ENCODE data around the gene IDI2.
A peak's percentile ranks its signal among the peaks of the same experiment; 100 is the strongest.
"Not testable (repeated sequence)": the region's sequence is repeated elsewhere in the genome, so short reads cannot be mapped to it uniquely, and the experiment has no call there.

The IDI2 gene

GRCh38 chr10:1044964-1045363 lies 19.3 kb upstream of the IDI2 start:
- no peak for DNase-seq
- no peaks in the 10 kb centered on the region for H3K9me3 ChIP-seq
- no peak overlapping the region for H3K4me3 ChIP-seq
- H3K27ac ChIP-seq, result no peak overlapping the region
- no peaks in the 10 kb centered on the region for H3K27me3 ChIP-seq
- H3K36me3 ChIP-seq, result peaks cover 25 to 35% (median 33%) of the 10 kb centered on the region in 3 donors
- intact Hi-C loops (cut with DNase I; ENCODE audit: low total_unique reads), result no loop called here
- H3K4me1 ChIP-seq, result peaks cover 0 to 21% (median 10%) of the 10 kb centered on the region in 4 donors
- TF ChIP-seq CTCF (IDR thresholded peaks at IDR 0.05), result no peak

- peaks cover 0 to 17% (median 8%) of the 10 kb centered on the region in 4 donors for H3K4me1 ChIP-seq
- H3K27ac ChIP-seq, result peak overlapping the region in 1 of 2 donors; percentile 2
- H3K4me3 ChIP-seq, result no peak overlapping the region
- H3K36me3 ChIP-seq, result peaks cover 25 to 36% (median 35%) of the 10 kb centered on the region in 3 donors
- H3K27me3 ChIP-seq, result no peaks in the 10 kb centered on the region
- DNase-seq, result no peak
- intact Hi-C loops (cut with DNase I; ENCODE audit: low total_unique reads), result no loop called here
- no peaks in the 10 kb centered on the region for H3K9me3 ChIP-seq
- TF ChIP-seq CTCF (IDR thresholded peaks at IDR 0.05), result no peak
Measured at GRCh38 chr10:1044146-1044545, 18.5 kb upstream of the IDI2 start.

- H3K4me1 ChIP-seq, result peaks cover 0 to 17% (median 8%) of the 10 kb centered on the region in 4 donors
- H3K9me3 ChIP-seq, result no peaks in the 10 kb centered on the region
- peak overlapping the region in 1 of 2 donors; percentile 2 for H3K27ac ChIP-seq
- no peak for TF ChIP-seq CTCF (IDR thresholded peaks at IDR 0.05)
- H3K4me3 ChIP-seq, result no peak overlapping the region
- H3K36me3 ChIP-seq, result peaks cover 25 to 37% (median 35%) of the 10 kb centered on the region in 3 donors
- intact Hi-C loops (cut with DNase I; ENCODE audit: low total_unique reads), result no loop called here
- H3K27me3 ChIP-seq, result no peaks in the 10 kb centered on the region
- DNase-seq, result peak in 1 of 2 donors; percentile 49
Measured at GRCh38 chr10:1043532-1043995, 17.9 kb upstream of the IDI2 start.

- no peak for DNase-seq
- Histone ChIP-seq H3K27me3 (no peaks in the 10 kb centered on the region), H3K36me3 (peaks cover 31 to 54% (median 35%) of the 10 kb centered on the region in 3 donors), H3K4me1 (peaks cover 0 to 9% (median 4%) of the 10 kb centered on the region in 4 donors), H3K4me3 (no peak overlapping the region), H3K27ac (no peak overlapping the region), H3K9me3 (no peaks in the 10 kb centered on the region)
- TF ChIP-seq CTCF (IDR thresholded peaks at IDR 0.05), result no peak
- intact Hi-C loops (cut with DNase I; ENCODE audit: low total_unique reads), result no loop called here
Measured at GRCh38 chr10:1041514-1041913, 15.9 kb upstream of the IDI2 start.

DNA sequence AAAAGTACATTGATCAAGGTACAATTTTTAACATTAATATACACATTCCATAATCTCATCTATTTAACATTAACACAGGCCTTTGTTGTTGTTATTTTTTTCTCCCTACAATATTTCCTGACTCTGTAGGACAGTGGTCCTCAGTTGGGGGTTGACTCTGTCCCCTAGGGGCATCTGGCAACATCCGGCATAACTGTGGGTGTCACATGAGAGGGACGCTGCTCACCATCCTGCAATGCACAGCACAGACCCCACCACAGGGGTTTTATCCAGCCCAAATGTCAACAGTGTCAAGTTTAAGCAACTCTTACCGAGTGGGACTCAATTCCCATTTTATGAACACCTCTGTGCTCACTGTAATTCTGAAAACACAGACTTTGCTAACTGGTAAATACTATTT lies 14.5 kb upstream of the IDI2 start:
- peaks cover 0 to 9% (median 4%) of the 10 kb centered on the region in 4 donors for H3K4me1 ChIP-seq
- TF ChIP-seq CTCF (IDR thresholded peaks at IDR 0.05), result no peak
- no peak for DNase-seq
- H3K4me3 ChIP-seq, result no peak overlapping the region
- peaks cover 31 to 54% (median 35%) of the 10 kb centered on the region in 3 donors for H3K36me3 ChIP-seq
- intact Hi-C loops (cut with DNase I; ENCODE audit: low total_unique reads), result no loop called here
- no peaks in the 10 kb centered on the region for H3K9me3 ChIP-seq
- no peaks in the 10 kb centered on the region for H3K27me3 ChIP-seq
- no peak overlapping the region for H3K27ac ChIP-seq

DNA sequence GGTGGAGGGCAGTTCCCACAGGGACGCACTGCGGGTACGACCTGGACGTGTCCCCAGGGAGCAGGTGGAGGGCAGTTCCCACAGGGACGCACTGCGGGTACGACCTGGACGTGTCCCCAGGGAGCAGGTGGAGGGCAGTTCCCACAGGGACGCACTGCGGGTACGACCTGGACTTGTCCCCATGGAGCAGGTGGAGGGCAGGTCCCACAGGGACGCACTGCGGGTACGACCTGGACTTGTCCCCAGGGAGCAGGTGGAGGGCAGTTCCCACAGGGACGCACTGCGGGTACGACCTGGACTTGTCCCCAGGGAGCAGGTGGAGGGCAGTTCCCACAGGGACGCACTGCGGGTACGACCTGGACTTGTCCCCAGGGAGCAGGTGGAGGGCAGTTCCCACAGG lies 13.1 kb upstream of the IDI2 start:
- H3K27ac ChIP-seq; H3K27me3 ChIP-seq; H3K9me3 ChIP-seq; H3K4me1 ChIP-seq; DNase-seq; intact Hi-C loops (cut with DNase I; ENCODE audit: low total_unique reads); H3K4me3 ChIP-seq: not testable (repeated sequence)
- H3K36me3 ChIP-seq, result peaks cover 31 to 54% (median 35%) of the 10 kb centered on the region in 3 donors
